B cell (primary cell): ENCODE data around the gene CBX1.

Experiments
- CTCF ChIP-seq: fragments of 200-600 bp; IDR thresholded peaks from one replicate; pipeline ENCODE4 v1.8.0; 2022; ENCODE audit warnings: antibody characterized with exemption, mild to moderate bottlenecking
- EZH2 ChIP-seq: IDR thresholded peaks from 2 replicates; pipeline ENCODE4 v1.6.1; 2012; ENCODE audit warnings: borderline replicate concordance, low read depth, mild to moderate bottlenecking, moderate library complexity, low read length; ENCODE audit not compliant: insufficient read depth, poor library complexity, severe bottlenecking

- TF ChIP-seq CTCF = no peak
- TF ChIP-seq EZH2 = no peak
Measured at GRCh38 chr17:48055531-48056245, 45.6 kb downstream of the CBX1 start.
